Esophagus squamous epithelium (tissue), 5 donors: Measurements from ENCODE around the gene FOCAD. TPM values are rescaled to one million over a fixed set of nuclear protein-coding genes. Genes with fewer than 3 reads are reported as not detected.

ENCODE experiments used
- DNase-seq: peaks from one replicate; lab custom pipeline; 2025; lab: John Stamatoyannopoulos, UW
- H3K27ac ChIP-seq, 4 donors: fragments of 200-600 bp; sonication (generic); one replicate each; pipeline ENCODE4 v1.5.1; 2016 to 2019; ENCODE audit warnings: mild to moderate bottlenecking in 1 of 4
- H3K27me3 ChIP-seq, 4 donors: fragments of 200-600 bp; sonication (generic); 1 replicate in 3 of 4; 2 replicates in 1 of 4; pipeline versions ENCODE4 v1.5.1 to v1.6.0; 2017 to 2021; ENCODE audit warnings: antibody characterized with exemption in 1 of 4
- H3K36me3 ChIP-seq, 3 donors: fragments of 200-600 bp; sonication (generic); one replicate each; pipeline ENCODE4 v1.5.1; 2016 to 2019
- H3K4me1 ChIP-seq, 3 donors: fragments of 200-600 bp; sonication (generic); one replicate each; pipeline ENCODE4 v1.5.1; 2017 to 2019
- H3K4me3 ChIP-seq, 4 donors: fragments of 200-600 bp; sonication (generic); 1 replicate in 3 of 4; 2 replicates in 1 of 4; pipeline ENCODE4 v1.5.1; 2016 to 2019; ENCODE audit warnings: mild to moderate bottlenecking in 2 of 4, moderate library complexity in 1 of 4
- H3K9me3 ChIP-seq, 3 donors: fragments of 200-600 bp; sonication (generic); one replicate each; pipeline ENCODE4 v1.5.1; 2016 to 2019
- CTCF ChIP-seq, 6 experiments: fragments of 450-650 bp in 4 of 6; fragments of 200-600 bp in 2 of 6; sonication (generic) in 2 of 6; IDR thresholded peaks; one replicate each; pipeline ENCODE4 v1.5.1; 2016 to 2019; ENCODE audit warnings: antibody characterized with exemption in 6 of 6, mild to moderate bottlenecking in 4 of 6, moderate library complexity in 4 of 6
- POLR2A ChIP-seq, 4 donors: fragments of 450-650 bp; IDR thresholded peaks; one replicate each; pipeline ENCODE4 v1.6.1; 2017; ENCODE audit warnings: antibody characterized with exemption in 4 of 4, mild to moderate bottlenecking in 4 of 4, moderate library complexity in 3 of 4
- WGBS, 2 donors: methylation state at CpG; one replicate each; pipeline ENCODE4 v1.1.5; 2018; 5-methylcytosine and 5-hydroxymethylcytosine counted together
- intact Hi-C: fragments of 100-400 bp; cut with DNase I; formaldehyde crosslinking; loops from one replicate; pipeline ENCODE4 v1.15.0; 2022
- total RNA-seq, 4 donors: library from RNA; depleted of rRNA; stranded (reverse); fragments of >200 nt; gene quantifications; one replicate each; pipeline ENCODE4 v1.1.0, GENCODE V29; 2016
- donor health status: DM: yes; HTN: yes; CAD: no.

FOCAD gene
- total RNA-seq, 4 donors from 2014 or later, result 20.7 to 34.9 (median 25.5) TPM

- Histone ChIP-seq H3K4me1 (peaks cover 0 to 6% (median 0%) of the 10 kb centered on the region in 3 donors), H3K27me3 (no peaks in the 10 kb centered on the region), H3K27ac (no peak overlapping the region), H3K36me3 (peaks cover 0 to 17% (median 0%) of the 10 kb centered on the region in 3 donors), H3K4me3 (no peak overlapping the region), H3K9me3 (no peaks in the 10 kb centered on the region)
- intact Hi-C loops, result loop anchor here (5.0 kb wide), 1 partner anchor 319 kb away; the partner anchor contains the start of gene MLLT3
- peak; percentile 67 to 87 (median 81) for TF ChIP-seq CTCF (IDR thresholded peaks at IDR 0.05)
- TF ChIP-seq POLR2A (IDR thresholded peaks at IDR 0.05), result no peak
- WGBS, 2 donors, result 2 to 5% methylated on average over 6 to 7 of the region's 7 CpGs
- no peak for DNase-seq
Observed at GRCh38 chr9:20941174-20941690, 257.2 kb downstream of the FOCAD start.

- Histone ChIP-seq H3K27me3 (no peaks in the 10 kb centered on the region), H3K9me3 (no peaks in the 10 kb centered on the region), H3K36me3 (peaks cover 0 to 32% (median 0%) of the 10 kb centered on the region in 3 donors), H3K27ac (no peak overlapping the region), H3K4me1 (peaks cover 0 to 6% (median 0%) of the 10 kb centered on the region in 3 donors), H3K4me3 (no peak overlapping the region)
- WGBS, 2 donors, result 85 to 86% methylated on average over 10 of the region's 10 CpGs
- TF ChIP-seq POLR2A (IDR thresholded peaks at IDR 0.05), result no peak
- no peak for TF ChIP-seq CTCF (IDR thresholded peaks at IDR 0.05)
- no peak for DNase-seq
- intact Hi-C loops, result loop anchor here (5.0 kb wide), 1 partner anchor 322 kb away; the partner anchor contains the start of gene MLLT3
Observed at GRCh38 chr9:20944507-20944906, 260.4 kb downstream of the FOCAD start.

- TF ChIP-seq POLR2A (IDR thresholded peaks at IDR 0.05) (no peak), CTCF (IDR thresholded peaks at IDR 0.05) (no peak)
- H3K36me3 ChIP-seq, result peaks cover 0 to 35% (median 0%) of the 10 kb centered on the region in 3 donors
- DNase-seq, result no peak
- H3K9me3 ChIP-seq, result no peaks in the 10 kb centered on the region
- no peaks in the 10 kb centered on the region for H3K27me3 ChIP-seq
- no peak overlapping the region for H3K4me3 ChIP-seq
- peaks cover 0 to 6% (median 0%) of the 10 kb centered on the region in 3 donors for H3K4me1 ChIP-seq
- intact Hi-C loops, result no loop called here
- no peak overlapping the region for H3K27ac ChIP-seq
- WGBS, 2 donors, result 87 to 95% methylated on average over 3 of the region's 3 CpGs
Observed at GRCh38 chr9:20945269-20945668, 261.2 kb downstream of the FOCAD start.

GRCh38 chr9:20945856-20946255 lies 261.8 kb downstream of the FOCAD start:
- no peaks in the 10 kb centered on the region for H3K9me3 ChIP-seq
- no peaks in the 10 kb centered on the region for H3K27me3 ChIP-seq
- DNase-seq, result no peak
- H3K27ac ChIP-seq, result no peak overlapping the region
- H3K36me3 ChIP-seq, result peaks cover 0 to 39% (median 0%) of the 10 kb centered on the region in 3 donors
- intact Hi-C loops, result no loop called here
- peaks cover 0 to 5% (median 0%) of the 10 kb centered on the region in 3 donors for H3K4me1 ChIP-seq
- H3K4me3 ChIP-seq, result no peak overlapping the region
- 85 to 89% methylated on average over 2 of the region's 2 CpGs for WGBS, 2 donors
- TF ChIP-seq CTCF (IDR thresholded peaks at IDR 0.05) (no peak), POLR2A (IDR thresholded peaks at IDR 0.05) (no peak)

- no peak for TF ChIP-seq POLR2A (IDR thresholded peaks at IDR 0.05)
- TF ChIP-seq CTCF (IDR thresholded peaks at IDR 0.05), result no peak
Observed at GRCh38 chr9:20948703-20949102, 264.6 kb downstream of the FOCAD start.

More at GRCh38 chr9:20948703-20949102, 264.6 kb downstream of the FOCAD start:
- Histone ChIP-seq H3K4me3 (no peak overlapping the region), H3K27me3 (no peaks in the 10 kb centered on the region), H3K36me3 (peaks cover 0 to 68% (median 4%) of the 10 kb centered on the region in 3 donors), H3K27ac (no peak overlapping the region), H3K9me3 (no peaks in the 10 kb centered on the region), H3K4me1 (no peaks in the 10 kb centered on the region)
- WGBS, 2 donors, result 91% methylated on average over 4 of the region's 4 CpGs
- DNase-seq, result no peak
- intact Hi-C loops, result no loop called here
